PFSK-1 (cell line): ENCODE results near the gene EID2B.

Experiments
- FOXP2 ChIP-seq: optimal IDR thresholded peaks from 2 replicates; pipeline ENCODE3; 2011; ENCODE audit warnings: borderline replicate concordance, control low read depth, inconsistent platforms; ENCODE audit not compliant: insufficient read depth; ENCODE audit errors: extremely low read length, extremely low read depth
- POLR2AphosphoS5 ChIP-seq: IDR thresholded peaks from 2 replicates; pipeline ENCODE4 v1.6.1; 2012; ENCODE audit warnings: low read depth, mild to moderate bottlenecking, control low read depth, low read length, moderate library complexity
- SIN3A ChIP-seq: IDR thresholded peaks from 2 replicates; pipeline ENCODE4 v1.6.1; 2012; ENCODE audit warnings: mild to moderate bottlenecking, low read length, moderate library complexity, borderline replicate concordance; ENCODE audit not compliant: insufficient read depth
- TAF1 ChIP-seq: IDR thresholded peaks from 2 replicates; pipeline ENCODE4 v1.6.1; 2012; ENCODE audit warnings: low read length, control low read depth, borderline replicate concordance; ENCODE audit not compliant: insufficient read depth
- TF ChIP-seq, protein P1 (sequence below), 2 experiments: IDR thresholded peaks; 2 replicates each; pipeline versions ENCODE4 v1.6.1 to v1.8.0; 2011 to 2012; ENCODE audit warnings: low read depth in 2 of 2, low read length in 2 of 2, control low read depth in 1 of 2, inconsistent platforms in 1 of 2, mild to moderate bottlenecking in 1 of 2, moderate library complexity in 1 of 2; ENCODE audit not compliant: insufficient read depth in 1 of 2

Gene EID2B

GRCh38 chr19:39517432-39517831 lies 15.2 kb downstream of the EID2B start:
- TF ChIP-seq SIN3A (no peak), TAF1 (no peak), FOXP2 (no peak), POLR2AphosphoS5 (no peak)
- TF ChIP-seq, protein P1, sequence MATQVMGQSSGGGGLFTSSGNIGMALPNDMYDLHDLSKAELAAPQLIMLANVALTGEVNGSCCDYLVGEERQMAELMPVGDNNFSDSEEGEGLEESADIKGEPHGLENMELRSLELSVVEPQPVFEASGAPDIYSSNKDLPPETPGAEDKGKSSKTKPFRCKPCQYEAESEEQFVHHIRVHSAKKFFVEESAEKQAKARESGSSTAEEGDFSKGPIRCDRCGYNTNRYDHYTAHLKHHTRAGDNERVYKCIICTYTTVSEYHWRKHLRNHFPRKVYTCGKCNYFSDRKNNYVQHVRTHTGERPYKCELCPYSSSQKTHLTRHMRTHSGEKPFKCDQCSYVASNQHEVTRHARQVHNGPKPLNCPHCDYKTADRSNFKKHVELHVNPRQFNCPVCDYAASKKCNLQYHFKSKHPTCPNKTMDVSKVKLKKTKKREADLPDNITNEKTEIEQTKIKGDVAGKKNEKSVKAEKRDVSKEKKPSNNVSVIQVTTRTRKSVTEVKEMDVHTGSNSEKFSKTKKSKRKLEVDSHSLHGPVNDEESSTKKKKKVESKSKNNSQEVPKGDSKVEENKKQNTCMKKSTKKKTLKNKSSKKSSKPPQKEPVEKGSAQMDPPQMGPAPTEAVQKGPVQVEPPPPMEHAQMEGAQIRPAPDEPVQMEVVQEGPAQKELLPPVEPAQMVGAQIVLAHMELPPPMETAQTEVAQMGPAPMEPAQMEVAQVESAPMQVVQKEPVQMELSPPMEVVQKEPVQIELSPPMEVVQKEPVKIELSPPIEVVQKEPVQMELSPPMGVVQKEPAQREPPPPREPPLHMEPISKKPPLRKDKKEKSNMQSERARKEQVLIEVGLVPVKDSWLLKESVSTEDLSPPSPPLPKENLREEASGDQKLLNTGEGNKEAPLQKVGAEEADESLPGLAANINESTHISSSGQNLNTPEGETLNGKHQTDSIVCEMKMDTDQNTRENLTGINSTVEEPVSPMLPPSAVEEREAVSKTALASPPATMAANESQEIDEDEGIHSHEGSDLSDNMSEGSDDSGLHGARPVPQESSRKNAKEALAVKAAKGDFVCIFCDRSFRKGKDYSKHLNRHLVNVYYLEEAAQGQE (IDR thresholded peaks at IDR 0.05; ENCODE audit: insufficient read depth in 1 of 2, low read depth in 2 of 2, low read length in 2 of 2) = no peak

DNA sequence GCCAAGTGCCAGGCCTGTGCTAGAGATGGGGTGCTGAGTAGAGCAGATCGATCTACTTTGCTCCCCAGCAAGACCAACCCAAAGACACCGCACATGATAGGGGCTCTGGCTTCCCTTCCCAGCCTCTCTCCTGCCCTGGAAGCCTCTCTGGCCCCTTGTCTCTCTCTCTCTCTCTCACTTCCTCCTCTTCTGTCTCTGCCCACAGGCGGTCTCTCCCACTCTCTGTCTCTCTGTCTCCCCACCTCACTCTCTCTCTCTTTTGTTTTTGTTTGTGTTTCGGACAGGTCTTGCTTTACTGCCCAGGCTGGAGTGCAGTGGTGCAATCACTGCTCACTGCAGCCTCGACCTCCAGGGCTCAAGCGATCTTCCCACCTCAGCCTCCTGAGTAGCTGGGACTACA lies 16.4 kb downstream of the EID2B start:
- TF ChIP-seq TAF1 = no peak
- TF ChIP-seq FOXP2 = no peak

DNA sequence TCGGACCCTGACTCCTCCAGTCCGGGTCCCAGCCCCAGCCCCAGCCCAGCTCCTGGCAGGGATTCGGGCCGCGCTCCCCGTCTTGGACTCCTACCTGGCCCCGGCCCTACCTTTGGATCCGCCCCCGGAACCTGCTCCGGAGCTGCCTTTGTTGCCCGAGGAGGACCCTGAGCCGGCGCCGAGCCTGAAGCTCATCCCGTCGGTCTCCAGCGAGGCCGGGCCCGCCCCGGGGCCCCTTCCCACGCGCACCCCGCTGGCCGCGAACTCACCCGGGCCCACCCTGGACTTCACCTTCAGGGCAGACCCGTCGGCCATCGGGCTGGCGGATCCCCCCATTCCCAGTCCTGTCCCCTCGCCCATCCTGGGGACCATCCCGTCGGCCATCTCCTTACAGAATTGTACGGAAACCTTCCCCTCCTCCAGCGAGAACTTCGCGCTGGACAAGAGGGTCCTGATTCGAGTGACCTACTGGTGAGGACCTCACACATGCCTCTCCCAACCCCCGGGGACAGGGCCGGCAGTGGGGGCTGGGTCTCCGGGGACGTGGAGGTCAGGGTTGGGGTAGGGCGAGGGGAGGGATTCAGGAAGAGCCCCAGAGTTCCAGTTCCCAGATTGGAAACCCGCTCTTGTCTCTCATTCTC lies 17.0 kb downstream of the EID2B start:
- no peak for TF ChIP-seq TAF1
- TF ChIP-seq, protein P1 (IDR thresholded peaks at IDR 0.05; ENCODE audit: insufficient read depth in 1 of 2, low read depth in 2 of 2, low read length in 2 of 2) = no peak
- TF ChIP-seq FOXP2 = no peak

DNA sequence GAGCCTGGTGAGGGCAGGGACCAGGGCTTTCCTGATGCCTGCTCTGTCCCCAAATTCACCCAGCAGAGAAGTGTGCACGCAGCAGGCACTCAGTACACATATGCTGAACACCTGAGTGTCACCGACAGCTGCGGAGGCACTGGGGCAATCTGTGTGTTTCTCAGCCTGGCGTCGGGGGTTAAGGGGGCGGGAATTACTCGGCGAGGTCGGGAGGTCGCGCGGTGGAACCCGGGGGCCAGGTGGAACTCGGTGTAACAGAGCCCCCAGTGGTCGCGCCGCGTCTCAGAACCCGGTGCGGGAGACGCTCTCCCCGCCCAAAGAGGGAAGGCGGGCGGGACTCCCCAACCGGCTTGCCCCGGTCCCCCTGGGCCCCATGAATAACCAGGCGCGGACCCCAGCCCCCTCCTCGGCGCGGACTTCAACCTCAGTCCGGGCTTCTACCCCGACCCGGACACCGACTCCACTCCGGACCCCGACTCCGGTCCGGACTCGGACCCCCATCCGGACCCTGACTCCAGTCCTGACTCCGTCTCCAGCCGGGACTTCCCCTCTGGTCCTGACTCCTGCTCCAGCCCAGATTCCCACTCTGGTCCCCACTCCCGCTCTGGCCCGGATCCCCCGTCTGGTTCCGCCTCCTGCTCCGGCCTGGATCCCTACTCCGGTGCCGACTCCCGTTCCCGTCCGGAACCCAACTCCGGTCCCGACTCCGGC lies 17.7 kb downstream of the EID2B start, which contains the start of gene SELENOV:
Gene SELENOV (plus strand): TSS at position 300 of the 711 bp plus-strand sequence. CDS start 74 bp downstream, at position 374.
- TF ChIP-seq SIN3A (no peak), POLR2AphosphoS5 (no peak), TAF1 (no peak), FOXP2 (no peak)
- TF ChIP-seq, protein P1 (IDR thresholded peaks at IDR 0.05; ENCODE audit: insufficient read depth in 1 of 2, low read depth in 2 of 2, low read length in 2 of 2) = no peak

DNA sequence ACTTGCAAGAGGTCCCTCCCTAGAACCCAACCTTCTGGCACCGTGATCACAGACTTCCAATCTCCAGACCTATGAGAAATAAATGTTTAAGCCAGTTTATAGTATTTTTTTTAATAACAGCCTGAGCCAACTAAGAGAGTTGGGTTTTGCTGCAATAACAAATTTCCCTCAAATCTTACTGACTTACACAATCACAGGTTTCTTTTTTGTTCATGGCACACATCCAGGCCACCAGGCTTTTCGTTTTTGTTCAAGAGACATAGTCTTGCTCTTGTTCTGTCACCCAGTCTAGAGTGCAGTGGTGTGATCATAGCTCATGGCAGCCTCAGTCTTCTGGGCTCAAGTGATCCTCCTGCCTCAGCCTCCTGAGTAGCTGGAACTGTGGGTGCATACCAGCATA lies 19.7 kb downstream of the EID2B start:
- TF ChIP-seq TAF1 = no peak
- TF ChIP-seq FOXP2 = no peak
- TF ChIP-seq SIN3A = no peak
- TF ChIP-seq, protein P1 (IDR thresholded peaks at IDR 0.05; ENCODE audit: insufficient read depth in 1 of 2, low read depth in 2 of 2, low read length in 2 of 2) = no peak
- TF ChIP-seq POLR2AphosphoS5 = no peak
